A549 (cell line): Measurements from ENCODE around the gene SPACA7. TPM values are rescaled to one million over a fixed set of nuclear protein-coding genes. Genes with fewer than 3 reads are reported as not detected.

Experiments
- ATAC-seq, 2 experiments: fragments of 200-7000 bp in 1 of 2; fragments of >200 bp in 1 of 2; cut with Nextera tagmentation in 1 of 2; cut with Tn5 transposase in 1 of 2; 3 replicates each; pipeline versions ENCODE4 v1.8.0 to v1.9.1; 2018 to 2020; ENCODE audit warnings: mild to moderate bottlenecking in 1 of 2, moderate library complexity in 1 of 2
- CTCF ChIA-PET: fragments of 300-600 bp; sonication (Branson Sonifier 250); formaldehyde crosslinking; extraction: SDS; loops from one replicate; lab custom pipeline; 2021; ENCODE audit warnings: antibody characterized with exemption, inconsistent platforms; lab: Yijun Ruan, JAX
- POLR2A ChIA-PET: fragments of 350-600 bp; formaldehyde crosslinking; extraction: SDS; loops from one replicate; lab custom pipeline; 2021; ENCODE audit warnings: antibody characterized with exemption, inconsistent platforms; lab: Yijun Ruan, JAX
- DNase-seq, 2 experiments: peaks; one replicate each; pipeline versions ENCODE4 v3.0.0 to v3.0.0-alpha.2; 2011 to 2016; ENCODE audit warnings: low read depth in 1 of 2, low spot score in 1 of 2
- FAIRE-seq: peaks from 2 replicates; lab custom pipeline; 2011; peaks lifted over from hg19 to GRCh38; lab: Jason Lieb, UNC
- H3K27ac ChIP-seq, 2 experiments: fragments of >200 bp; sonication (Bioruptor Twin); formaldehyde crosslinking; 3 replicates each; pipeline ENCODE4 v1.5.1; 2016 to 2017
- H3K4me1 ChIP-seq: fragments of >200 bp; sonication (Bioruptor Twin); formaldehyde crosslinking; 3 replicates; pipeline ENCODE4 v1.6.1; 2016
- H3K4me2 ChIP-seq: fragments of >200 bp; sonication (Bioruptor Twin); formaldehyde crosslinking; 3 replicates; pipeline ENCODE4 v1.6.1; 2016
- H3K4me3 ChIP-seq: fragments of >200 bp; sonication (Bioruptor Twin); formaldehyde crosslinking; 3 replicates; pipeline ENCODE4 v1.5.1; 2016
- H3K9me3 ChIP-seq: fragments of >200 bp; sonication (Bioruptor Twin); formaldehyde crosslinking; 3 replicates; pipeline ENCODE4 v1.6.1; 2016
- EHMT2 ChIP-seq: fragments of 200-600 bp; sonication (generic); IDR thresholded peaks from 2 replicates; pipeline ENCODE4 v1.6.1; 2016; ENCODE audit warnings: antibody characterized with exemption, low read depth, mild to moderate bottlenecking, moderate library complexity
- FOXS1 ChIP-seq: fragments of 250-450 bp; sonication (Bioruptor Pico); IDR thresholded peaks from 2 replicates; pipeline ENCODE4 v1.5.0; 2020; ENCODE audit warnings: mild to moderate bottlenecking, moderate library complexity
- HMGXB4 ChIP-seq: fragments of 250-450 bp; sonication (Bioruptor Pico); IDR thresholded peaks from 2 replicates; pipeline ENCODE4 v1.5.0; 2021; ENCODE audit warnings: mild to moderate bottlenecking, moderate library complexity, borderline replicate concordance
- KDM1A ChIP-seq: fragments of 200-600 bp; sonication (generic); IDR thresholded peaks from 2 replicates; pipeline ENCODE4 v1.6.1; 2016; ENCODE audit warnings: low read depth, mild to moderate bottlenecking
- MAX ChIP-seq: IDR thresholded peaks from 2 replicates; pipeline ENCODE4 v1.6.1; 2012
- NR3C1 ChIP-seq: fragments of >200 bp; sonication (Bioruptor Twin); formaldehyde crosslinking; IDR thresholded peaks from 3 replicates; pipeline ENCODE4 v1.6.1; 2017
- POLR2AphosphoS2 ChIP-seq: conservative IDR thresholded peaks from 2 replicates; pipeline ENCODE4 v1.6.1; 2012; ENCODE audit warnings: low read length, improper control_type of control experiment, inconsistent platforms
- RCOR1 ChIP-seq: fragments of 150-350 bp; IDR thresholded peaks from 2 replicates; pipeline ENCODE4 v1.6.1; 2014; ENCODE audit warnings: antibody characterized with exemption, low read length, low read depth
- RNF2 ChIP-seq: fragments of 200-600 bp; sonication (generic); IDR thresholded peaks from 2 replicates; pipeline ENCODE4 v1.6.1; 2016; ENCODE audit warnings: low read depth, mild to moderate bottlenecking, antibody characterized with exemption, moderate library complexity, borderline replicate concordance
- SMC3 ChIP-seq: fragments of >200 bp; sonication (Bioruptor Twin); formaldehyde crosslinking; IDR thresholded peaks from 3 replicates; pipeline ENCODE4 v1.6.1; 2018; ENCODE audit warnings: inconsistent platforms
- ZC3H11A ChIP-seq: fragments of 450-650 bp; IDR thresholded peaks from 2 replicates; pipeline ENCODE4 v1.6.1; 2014; ENCODE audit warnings: antibody characterized with exemption, mild to moderate bottlenecking
- WGBS: methylation state at CpG from one replicate; pipeline ENCODE4 v1.1.6; 2017; ENCODE audit errors: missing lambda C conversion rate; 5-methylcytosine and 5-hydroxymethylcytosine counted together
- polyA plus RNA-seq, 4 experiments: library from polyadenylated mRNA; depleted of rRNA in 3 of 4; stranded (reverse); fragments of >200 nt; fragmentation: RNase III in 1 of 4; extraction: RNeasy Plus Mini Kit Qiagen cat#74134 plus additional on column Dnase treatment in 1 of 4; gene quantifications; 2 replicates in 3 of 4; 3 replicates in 1 of 4; pipeline ENCODE4 v1.2.3, GENCODE V29; 2011 to 2017
- TF ChIP-seq, protein P1 (sequence below): fragments of 200-600 bp; sonication (generic); IDR thresholded peaks from 2 replicates; pipeline ENCODE4 v1.6.1; 2016; ENCODE audit warnings: antibody characterized with exemption, mild to moderate bottlenecking, moderate library complexity

SPACA7 gene
- polyA plus RNA-seq, 2 of the 4 experiments (the other 2 are of a cell fraction) = not detected

DNA sequence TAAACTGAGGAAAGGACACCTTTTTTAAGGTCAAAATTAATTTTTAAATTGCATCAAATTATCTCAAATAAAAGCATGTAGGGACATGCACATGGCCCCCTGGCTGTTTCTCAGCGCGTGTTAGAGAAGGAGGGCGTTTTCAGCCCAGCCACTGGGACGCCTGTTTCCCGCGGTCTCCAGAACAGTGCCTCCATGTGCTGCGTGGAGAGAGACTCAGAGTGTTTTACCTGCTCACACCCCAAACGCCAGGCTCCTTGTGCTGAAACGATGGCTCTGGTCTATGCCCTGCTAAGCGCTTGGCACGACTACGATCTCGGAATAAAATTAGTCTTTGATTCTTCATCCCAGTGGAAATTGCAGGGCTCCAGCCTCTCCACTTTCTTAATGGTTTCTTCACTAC is 20.0 kb upstream of the SPACA7 start:
- Histone ChIP-seq H3K27ac (no peak overlapping the region), H3K4me1 (no peaks in the 10 kb centered on the region), H3K4me3 (no peak overlapping the region), H3K4me2 (no peak overlapping the region), H3K9me3 (no peaks in the 10 kb centered on the region)
- FAIRE-seq (no peak), ATAC-seq (no peak), DNase-seq (no peak)
- WGBS = 39% methylated on average over 13 of the region's 13 CpGs
- ChIA-PET CTCF (no interaction called here), POLR2A (no interaction called here)
- TF ChIP-seq ZC3H11A = no peak

- ATAC-seq = no peak
- POLR2A ChIA-PET = no interaction called here
- no peak overlapping the region for H3K4me2 ChIP-seq
- CTCF ChIA-PET = no interaction called here
- WGBS = 44% methylated on average over 4 of the region's 4 CpGs
- no peaks in the 10 kb centered on the region for H3K4me1 ChIP-seq
- DNase-seq = no peak
- no peaks in the 10 kb centered on the region for H3K9me3 ChIP-seq
- no peak overlapping the region for H3K4me3 ChIP-seq
- TF ChIP-seq HMGXB4 (CRISPR knock-in tag) (no peak), POLR2AphosphoS2 (no peak), EHMT2 (no peak), RNF2 (no peak), RCOR1 (no peak), MAX (no peak), NR3C1 (no peak)
- TF ChIP-seq, protein P1, sequence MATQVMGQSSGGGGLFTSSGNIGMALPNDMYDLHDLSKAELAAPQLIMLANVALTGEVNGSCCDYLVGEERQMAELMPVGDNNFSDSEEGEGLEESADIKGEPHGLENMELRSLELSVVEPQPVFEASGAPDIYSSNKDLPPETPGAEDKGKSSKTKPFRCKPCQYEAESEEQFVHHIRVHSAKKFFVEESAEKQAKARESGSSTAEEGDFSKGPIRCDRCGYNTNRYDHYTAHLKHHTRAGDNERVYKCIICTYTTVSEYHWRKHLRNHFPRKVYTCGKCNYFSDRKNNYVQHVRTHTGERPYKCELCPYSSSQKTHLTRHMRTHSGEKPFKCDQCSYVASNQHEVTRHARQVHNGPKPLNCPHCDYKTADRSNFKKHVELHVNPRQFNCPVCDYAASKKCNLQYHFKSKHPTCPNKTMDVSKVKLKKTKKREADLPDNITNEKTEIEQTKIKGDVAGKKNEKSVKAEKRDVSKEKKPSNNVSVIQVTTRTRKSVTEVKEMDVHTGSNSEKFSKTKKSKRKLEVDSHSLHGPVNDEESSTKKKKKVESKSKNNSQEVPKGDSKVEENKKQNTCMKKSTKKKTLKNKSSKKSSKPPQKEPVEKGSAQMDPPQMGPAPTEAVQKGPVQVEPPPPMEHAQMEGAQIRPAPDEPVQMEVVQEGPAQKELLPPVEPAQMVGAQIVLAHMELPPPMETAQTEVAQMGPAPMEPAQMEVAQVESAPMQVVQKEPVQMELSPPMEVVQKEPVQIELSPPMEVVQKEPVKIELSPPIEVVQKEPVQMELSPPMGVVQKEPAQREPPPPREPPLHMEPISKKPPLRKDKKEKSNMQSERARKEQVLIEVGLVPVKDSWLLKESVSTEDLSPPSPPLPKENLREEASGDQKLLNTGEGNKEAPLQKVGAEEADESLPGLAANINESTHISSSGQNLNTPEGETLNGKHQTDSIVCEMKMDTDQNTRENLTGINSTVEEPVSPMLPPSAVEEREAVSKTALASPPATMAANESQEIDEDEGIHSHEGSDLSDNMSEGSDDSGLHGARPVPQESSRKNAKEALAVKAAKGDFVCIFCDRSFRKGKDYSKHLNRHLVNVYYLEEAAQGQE = no peak
- no peak for FAIRE-seq
- H3K27ac ChIP-seq = no peak overlapping the region
These were observed 18.0 kb upstream of the SPACA7 start for GRCh38 chr13:112358156-112358555.

DNA sequence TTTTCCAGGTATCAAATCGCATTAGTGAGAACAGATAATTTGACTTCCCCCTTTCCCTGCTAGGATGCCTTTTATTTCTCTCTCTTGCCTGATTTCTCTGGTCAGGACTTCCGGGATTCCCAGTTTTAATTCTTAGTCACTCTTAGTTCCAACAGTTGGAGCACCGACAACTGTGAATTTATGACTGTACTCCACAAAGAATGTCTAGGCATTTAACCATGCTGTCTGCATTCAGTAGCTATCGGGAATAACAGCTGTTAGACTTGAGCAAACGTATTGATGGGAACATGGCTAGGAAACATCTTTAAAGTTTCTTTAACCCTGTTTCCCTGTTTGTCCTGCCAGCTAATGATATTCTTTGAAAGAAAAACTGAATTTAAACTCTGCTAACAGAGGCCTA is 14.1 kb upstream of the SPACA7 start:
- no peak for TF ChIP-seq SMC3
- TF ChIP-seq, protein P1 = no peak
- TF ChIP-seq KDM1A = no peak
- no peak for TF ChIP-seq FOXS1
- no peak for TF ChIP-seq MAX
- TF ChIP-seq, all 56 proteins: peak for 0
- DNase-seq (no peak), FAIRE-seq (no peak), ATAC-seq (no peak)
- WGBS = 34% methylated on average over 5 of the region's 5 CpGs
- no peaks in the 10 kb centered on the region for H3K9me3 ChIP-seq
- H3K27ac ChIP-seq = no peak overlapping the region
- H3K4me2 ChIP-seq = no peak overlapping the region
- POLR2A ChIA-PET = no interaction called here
- H3K4me3 ChIP-seq = no peak overlapping the region
- H3K4me1 ChIP-seq = no peaks in the 10 kb centered on the region
- CTCF ChIA-PET = no interaction called here
